HG02759 (cell line): ENCODE measurements around the gene JPH2.

Source experiments
- ATAC-seq: cut with Tn5 transposase; IDR thresholded peaks from one replicate; pipeline ENCODE4 v1.9.1; 2021; ENCODE audit warnings: mild to moderate bottlenecking, moderate library complexity; ENCODE audit not compliant: unreplicated experiment

Gene JPH2

GRCh38 chr20:44126445-44126844 lies 60.5 kb downstream of the JPH2 start:
- no peak for ATAC-seq

DNA sequence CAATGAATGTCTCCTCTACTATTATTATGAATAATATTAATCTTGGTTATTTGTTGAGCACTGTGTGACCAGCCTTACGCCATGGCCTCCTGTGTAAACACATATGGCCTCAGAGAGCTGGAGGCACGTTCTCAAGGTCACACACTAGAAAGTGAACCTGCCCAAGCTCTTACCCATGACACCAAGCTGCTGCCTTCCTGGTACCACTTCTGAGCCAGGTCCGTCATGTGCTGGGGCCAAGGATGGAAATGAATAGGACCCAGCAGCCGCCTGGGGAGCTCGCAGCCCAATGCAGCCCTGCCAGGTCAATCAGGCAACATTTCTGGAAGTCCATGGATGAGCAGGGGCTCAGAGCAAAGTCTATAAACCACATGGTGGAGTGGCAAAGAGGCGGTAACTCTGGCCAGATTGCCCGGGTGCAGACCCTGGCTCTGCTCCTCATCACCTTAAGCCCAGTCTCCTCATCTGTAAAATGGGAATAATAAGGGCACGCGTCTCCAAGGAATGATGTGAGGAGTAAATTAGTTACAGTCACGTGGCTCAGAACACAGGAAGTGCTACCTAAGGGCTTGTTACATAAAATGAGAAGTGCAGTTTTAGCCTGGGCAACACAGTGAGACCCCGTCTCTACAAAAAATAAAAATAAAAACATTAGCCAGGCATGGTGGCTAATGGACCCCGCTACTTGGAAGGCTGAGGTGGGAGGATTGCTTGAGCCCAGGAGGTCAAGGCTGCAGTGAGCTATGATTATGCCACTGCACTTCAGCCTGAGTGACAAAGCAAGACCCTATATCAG lies 61.5 kb downstream of the JPH2 start:
- no peak for ATAC-seq

GRCh38 chr20:44123874-44124535 lies 63.0 kb downstream of the JPH2 start:
- ATAC-seq, result no peak

- no peak for ATAC-seq
Observed at GRCh38 chr20:44123251-44123650, 63.7 kb downstream of the JPH2 start.

- ATAC-seq, result no peak
Observed at GRCh38 chr20:44120676-44121425, 66.1 kb downstream of the JPH2 start.

DNA sequence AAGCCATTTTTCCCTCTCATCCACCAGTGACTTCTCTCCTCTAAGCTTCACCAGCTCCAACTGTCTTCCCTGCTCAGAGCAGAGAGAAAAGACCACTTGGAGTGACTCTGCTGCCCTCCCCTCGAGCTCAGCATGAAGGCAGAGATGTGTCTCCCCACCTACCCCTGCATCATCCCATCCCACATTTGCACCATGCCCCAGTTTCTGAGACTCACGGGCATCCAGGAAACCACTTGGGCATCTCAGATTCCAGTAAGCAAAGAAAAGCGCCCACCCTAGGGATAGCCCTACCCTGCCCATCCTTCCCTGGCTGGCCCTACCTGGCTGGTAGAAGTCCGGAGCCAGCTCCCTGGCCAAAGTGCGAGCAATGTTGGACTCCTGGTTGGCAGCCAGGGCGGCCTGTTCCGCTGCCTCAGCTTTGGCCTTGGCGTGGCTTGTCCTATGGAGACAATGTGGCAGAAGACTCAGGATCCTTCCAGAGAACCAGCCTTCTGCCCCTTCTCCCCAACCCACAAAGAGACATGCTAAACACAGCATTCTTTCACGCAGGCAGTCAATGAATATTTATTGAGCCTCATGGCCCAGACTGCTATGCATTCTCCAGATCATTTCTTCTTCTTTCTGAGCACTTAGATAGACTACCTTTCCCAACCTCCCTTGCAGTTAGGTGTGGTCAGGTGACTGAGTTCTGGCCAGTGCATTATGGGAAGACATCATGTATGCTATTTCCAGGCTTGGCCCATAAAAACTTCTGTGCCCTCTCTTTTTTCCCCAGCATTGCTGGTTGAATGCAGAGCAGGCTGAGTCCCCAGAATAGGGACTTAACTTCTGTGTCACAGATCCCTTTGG lies 68.6 kb downstream of the JPH2 start:
- no peak for ATAC-seq

DNA sequence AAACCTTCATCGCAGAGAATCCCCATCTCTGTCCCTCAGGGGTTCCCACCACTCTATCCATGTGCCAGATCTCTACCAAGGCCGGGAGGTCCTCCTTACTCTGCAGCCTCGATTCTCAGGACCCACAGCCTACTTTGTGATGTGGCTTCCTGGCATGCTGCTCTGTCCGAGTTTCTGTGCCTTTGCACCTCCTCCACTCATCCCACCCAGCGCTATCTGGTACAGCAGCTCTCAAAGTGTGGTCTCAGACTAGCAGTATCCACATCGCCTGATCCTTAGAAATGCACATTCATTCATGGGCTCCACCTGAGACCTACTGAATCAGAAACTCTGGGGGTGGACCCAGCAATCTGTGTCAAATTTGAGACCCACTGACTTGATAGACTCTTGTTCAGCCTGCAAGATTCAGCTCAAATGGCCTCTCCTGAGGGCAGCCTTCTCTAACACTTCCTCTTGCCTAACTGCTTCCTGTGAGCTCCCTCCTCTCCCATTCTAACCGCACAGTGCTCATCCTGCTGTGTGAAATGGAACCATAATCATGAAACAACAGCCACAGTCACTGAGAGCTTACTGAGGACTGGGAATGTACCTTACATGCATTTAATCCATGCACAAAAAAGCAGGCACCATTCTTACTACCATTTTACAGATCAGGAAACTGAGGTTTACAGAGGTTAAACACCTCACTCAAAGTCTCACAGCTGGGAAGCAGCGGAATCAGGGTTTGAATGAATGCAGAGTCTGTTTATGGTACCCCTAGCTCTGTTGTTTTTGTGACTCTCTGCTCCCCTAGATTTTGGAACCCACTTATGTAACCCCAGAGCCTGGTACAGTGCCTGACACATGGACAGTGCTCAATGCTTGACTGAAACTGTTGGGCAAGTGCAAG lies 69.4 kb downstream of the JPH2 start:
- no peak for ATAC-seq

DNA sequence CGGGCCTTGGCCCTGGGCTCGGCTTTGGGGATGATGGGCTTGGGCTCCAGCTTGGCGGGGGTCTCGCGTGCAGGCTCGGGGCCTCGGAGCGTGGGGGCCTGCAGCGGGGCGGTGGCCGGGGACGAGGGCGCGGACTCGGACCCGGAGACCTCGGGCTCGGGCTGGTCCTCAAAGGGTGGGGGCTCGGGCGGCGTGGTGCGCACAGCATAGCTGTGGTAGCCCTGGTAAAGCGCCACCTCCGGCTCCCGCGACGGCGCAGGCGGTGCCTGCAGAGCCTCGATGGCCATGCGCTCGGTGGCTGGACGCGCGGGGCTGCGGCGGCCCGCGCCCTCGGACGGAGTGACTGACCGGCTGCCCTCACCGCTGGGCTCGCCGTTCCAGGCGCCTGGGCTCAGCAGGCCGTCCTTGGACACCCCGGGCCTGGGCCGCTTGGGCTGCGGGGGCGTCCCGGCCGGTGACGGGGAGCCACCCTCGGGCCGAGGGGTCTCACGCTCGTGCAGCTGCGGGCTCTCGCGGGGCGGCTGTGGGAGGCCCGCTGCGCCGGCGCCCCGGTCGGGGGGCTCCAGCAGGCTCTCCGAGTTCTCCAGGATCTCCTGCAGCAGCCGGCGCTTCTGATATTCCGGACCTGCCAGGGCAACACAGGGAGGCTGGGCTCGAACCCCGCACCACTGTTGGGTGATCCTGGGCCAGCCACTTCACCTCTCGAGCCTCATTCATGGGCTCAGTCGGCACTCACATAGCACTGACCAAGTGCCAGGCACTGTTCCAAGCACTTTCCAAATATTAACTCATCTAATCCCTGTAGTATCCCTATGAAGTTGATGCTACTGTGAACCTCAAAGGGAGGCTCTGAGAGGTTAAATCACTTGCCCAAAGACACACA lies 71.0 kb downstream of the JPH2 start:
- ATAC-seq, result no peak

- no peak for ATAC-seq
Observed at GRCh38 chr20:44115181-44115580, 71.8 kb downstream of the JPH2 start.

DNA sequence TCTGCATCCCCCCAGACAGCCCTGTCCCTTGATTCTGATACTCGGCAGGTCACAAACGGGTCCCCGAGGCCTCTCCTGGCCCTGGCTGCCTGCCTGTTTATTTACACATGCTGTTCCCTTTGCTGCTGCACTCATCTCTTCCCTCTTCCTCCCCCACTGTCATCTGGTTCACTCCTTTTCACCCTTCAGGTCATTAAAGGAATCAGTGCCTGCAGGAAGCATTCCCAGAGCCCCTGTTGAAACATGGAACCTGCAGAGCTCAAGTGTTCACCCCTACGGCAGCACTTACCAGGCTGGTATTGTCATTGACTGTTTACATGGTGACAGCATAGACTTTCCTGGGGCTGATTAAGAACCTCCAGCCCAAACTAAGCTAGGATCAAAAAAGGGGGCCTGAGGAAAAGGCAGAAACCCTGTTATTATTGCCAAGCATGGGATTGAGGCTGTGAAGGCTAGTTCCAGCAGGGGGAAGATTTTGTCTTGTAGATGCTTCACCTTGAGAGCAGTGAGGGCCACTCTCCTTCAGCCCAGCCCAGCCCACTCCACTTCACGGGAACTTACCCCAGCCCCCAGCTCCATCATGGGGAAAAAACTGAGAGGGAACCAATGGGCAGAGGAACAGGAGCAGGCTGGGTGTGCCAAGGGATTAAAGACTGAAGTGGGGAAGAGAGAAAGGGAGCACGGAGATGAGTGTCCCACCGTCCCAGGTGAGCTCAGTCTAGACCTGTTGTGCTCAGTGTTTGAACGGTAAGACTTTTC lies 73.2 kb downstream of the JPH2 start:
- no peak for ATAC-seq

DNA sequence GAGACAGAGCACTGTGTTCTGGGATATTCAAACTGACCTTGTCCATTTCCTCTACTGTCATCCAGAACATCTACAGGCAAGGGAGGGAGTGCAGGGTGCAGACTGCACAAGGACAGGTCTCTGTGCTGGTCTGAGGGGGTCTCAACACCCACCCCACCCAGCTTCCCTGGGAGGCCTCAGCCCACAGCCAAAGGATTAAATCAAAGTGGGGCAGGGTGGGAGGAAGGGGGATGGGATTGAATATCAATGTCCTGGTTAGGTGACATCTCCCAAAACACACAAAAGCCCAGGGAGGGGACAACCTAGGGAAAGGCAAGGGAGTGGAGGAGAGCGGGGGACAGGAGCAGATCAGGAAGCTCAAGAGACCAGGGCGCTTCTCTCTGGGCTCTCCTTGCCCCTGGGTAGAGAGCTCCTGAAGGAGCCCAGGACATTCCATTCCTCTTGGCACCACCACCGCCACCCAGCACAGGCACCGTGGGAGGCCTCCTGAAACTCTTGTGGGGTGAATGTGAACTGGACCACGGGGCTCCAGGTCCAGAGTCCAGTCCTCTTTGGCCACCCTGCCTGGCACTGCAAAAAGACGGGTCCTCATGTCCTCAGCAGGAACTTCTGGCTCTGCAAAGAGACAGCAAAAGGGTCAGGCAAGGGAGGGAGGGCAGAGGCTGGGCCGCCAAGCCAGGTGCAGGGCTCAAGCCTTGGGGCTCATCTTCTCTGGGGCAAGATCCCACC lies 73.9 kb downstream of the JPH2 start:
- ATAC-seq, result no peak

DNA sequence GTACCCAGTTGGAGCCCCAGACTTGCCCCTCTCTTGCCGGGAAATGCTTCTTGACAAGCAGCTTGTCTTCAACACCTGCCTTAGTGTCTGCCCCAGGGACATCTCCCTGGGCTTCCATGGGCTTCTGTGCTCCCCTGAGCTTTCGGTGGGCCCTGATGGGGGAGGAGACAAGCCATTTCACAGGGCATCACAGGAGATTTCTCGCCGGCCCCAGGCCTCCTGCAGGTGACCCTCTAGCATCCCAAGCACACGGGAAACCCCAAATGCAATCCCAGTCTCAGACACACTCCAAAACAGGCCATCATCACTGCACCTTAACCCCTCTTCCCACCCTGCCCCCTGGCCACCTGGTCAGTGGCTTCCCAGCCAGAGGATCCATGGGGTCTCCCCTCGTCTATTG lies 74.5 kb downstream of the JPH2 start:
- no peak for ATAC-seq

DNA sequence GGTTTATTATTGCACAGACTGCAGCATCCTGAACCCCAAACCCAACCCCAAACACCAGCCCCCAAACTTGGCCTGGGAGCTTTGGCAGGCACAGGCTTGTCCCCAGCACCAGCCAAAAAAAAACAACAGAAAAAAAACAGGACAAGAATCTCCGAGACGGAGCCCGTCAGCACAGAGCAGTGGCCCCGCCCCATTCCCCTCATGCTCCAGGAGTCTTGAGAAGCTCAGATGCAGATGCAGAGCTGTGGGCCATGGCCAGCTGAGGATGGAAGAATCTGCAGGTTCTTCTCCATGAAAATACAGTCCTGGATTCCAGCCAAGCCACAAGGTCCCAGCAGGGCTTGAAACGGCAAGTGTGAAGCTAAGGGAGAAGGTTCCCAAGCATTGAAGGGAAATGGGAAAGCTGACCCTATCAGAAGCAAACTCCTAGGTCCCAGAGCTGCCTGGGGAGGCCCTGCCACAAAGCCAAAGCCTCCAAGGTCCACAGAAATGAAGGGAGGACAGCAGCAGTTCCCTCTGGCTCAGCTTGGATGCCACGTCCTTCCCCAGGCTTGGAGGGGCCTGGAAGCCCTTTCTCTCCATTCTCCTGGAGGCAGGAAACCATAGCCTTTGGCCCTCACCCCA lies 75.2 kb downstream of the JPH2 start:
- no peak for ATAC-seq

GRCh38 chr20:44110816-44111568 lies 76.0 kb downstream of the JPH2 start:
- no peak for ATAC-seq

DNA sequence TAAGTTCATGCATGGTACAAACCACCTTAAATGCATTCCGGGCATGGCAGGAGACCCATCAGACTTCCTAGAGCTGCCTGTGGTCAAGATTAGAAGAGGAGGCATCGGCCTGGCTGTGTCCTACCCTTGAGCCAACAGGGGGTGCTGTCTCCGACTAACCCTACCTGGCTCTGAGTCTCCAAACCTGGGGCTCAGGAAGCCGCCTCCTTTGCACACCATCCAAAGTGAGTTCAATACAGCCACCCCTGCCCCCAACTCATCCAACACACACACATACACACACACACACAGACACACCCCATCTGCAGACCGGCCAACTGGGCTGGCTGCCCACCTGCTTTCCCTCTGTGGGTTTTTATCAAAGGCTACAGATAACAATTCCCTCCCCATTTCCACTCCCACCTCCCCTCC lies 77.0 kb downstream of the JPH2 start:
- ATAC-seq, result no peak

- ATAC-seq, result no peak
Observed at GRCh38 chr20:44106615-44107014, 80.4 kb downstream of the JPH2 start.
